ENCODE measurements around the gene SSNA1. TPM values are rescaled to one million over a fixed set of nuclear protein-coding genes. Genes with fewer than 3 reads are reported as not detected.

SSNA1 gene
- total and polyA plus RNA-seq, 2 donors (not counting 1 experiment from before 2014, with no cell fraction given): 37.7 to 56.3 TPM

DNA sequence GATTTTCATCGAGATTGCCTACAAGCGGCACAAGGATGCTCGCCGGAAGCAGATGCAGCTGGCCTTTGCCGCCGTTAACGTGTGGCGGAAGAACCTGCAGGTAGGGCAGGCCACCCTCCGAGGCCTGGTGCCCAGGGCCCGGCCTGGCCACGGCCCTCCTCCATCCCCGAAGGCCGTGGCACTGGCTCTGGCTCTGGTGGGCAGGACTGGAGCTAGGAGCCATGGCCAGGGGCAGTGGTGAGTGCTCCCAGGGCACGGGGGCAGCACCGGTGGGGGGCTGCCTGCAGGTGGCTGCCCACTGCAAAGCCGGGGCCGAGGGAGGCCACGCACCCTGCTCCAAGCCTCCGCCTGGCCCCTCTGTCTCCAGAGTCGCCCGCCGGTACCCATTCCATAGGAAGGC is 24.7 kb upstream of the SSNA1 start:
- peaks cover 43% of the 10 kb centered on the region for H3K27me3 ChIP-seq (ENCODE audit: control insufficient read depth, insufficient read depth, low read length)
- H3K9ac ChIP-seq (ENCODE audit: insufficient read depth, low read length): no peak overlapping the region
- no peak overlapping the region for H3K4me2 ChIP-seq (ENCODE audit: extremely low read depth, insufficient read depth, low read length)
- H3K36me3 ChIP-seq (ENCODE audit: control insufficient read depth, insufficient read depth, low read length): no peaks in the 10 kb centered on the region
- TF ChIP-seq, protein P1, sequence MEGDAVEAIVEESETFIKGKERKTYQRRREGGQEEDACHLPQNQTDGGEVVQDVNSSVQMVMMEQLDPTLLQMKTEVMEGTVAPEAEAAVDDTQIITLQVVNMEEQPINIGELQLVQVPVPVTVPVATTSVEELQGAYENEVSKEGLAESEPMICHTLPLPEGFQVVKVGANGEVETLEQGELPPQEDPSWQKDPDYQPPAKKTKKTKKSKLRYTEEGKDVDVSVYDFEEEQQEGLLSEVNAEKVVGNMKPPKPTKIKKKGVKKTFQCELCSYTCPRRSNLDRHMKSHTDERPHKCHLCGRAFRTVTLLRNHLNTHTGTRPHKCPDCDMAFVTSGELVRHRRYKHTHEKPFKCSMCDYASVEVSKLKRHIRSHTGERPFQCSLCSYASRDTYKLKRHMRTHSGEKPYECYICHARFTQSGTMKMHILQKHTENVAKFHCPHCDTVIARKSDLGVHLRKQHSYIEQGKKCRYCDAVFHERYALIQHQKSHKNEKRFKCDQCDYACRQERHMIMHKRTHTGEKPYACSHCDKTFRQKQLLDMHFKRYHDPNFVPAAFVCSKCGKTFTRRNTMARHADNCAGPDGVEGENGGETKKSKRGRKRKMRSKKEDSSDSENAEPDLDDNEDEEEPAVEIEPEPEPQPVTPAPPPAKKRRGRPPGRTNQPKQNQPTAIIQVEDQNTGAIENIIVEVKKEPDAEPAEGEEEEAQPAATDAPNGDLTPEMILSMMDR (conservative IDR thresholded peaks at IDR 0.05 in 1 of 2, IDR thresholded peaks at IDR 0.05 in 1 of 2; ENCODE audit: low read depth in 1 of 2, low read length in 2 of 2): no peak
- no peak for TF ChIP-seq EZH2 (IDR thresholded peaks at IDR 0.05; ENCODE audit: low read length, missing control alignments)
- DNase-seq (ENCODE audit: low read depth in 2 of 2): no peak
- no peaks in the 10 kb centered on the region for H3K9me3 ChIP-seq (ENCODE audit: control insufficient read depth, insufficient read depth, low read depth, low read length)
- H3K4me1 ChIP-seq (ENCODE audit: control insufficient read depth, extremely low read depth, insufficient read depth, low read length): no peaks in the 10 kb centered on the region
- no peak overlapping the region for H2AFZ ChIP-seq (ENCODE audit: low read length)
- H3K79me2 ChIP-seq (ENCODE audit: control insufficient read depth, insufficient read depth, low read length): no peaks in the 10 kb centered on the region
- H3K4me3 ChIP-seq (replicated peaks in 1 of 4; ENCODE audit: control extremely low read depth in 1 of 4, insufficient read depth in 1 of 4, low read depth in 3 of 4, low read length in 4 of 4): no peak overlapping the region
- H4K20me1 ChIP-seq (ENCODE audit: control insufficient read depth, extremely low read depth, insufficient read depth, low read length): no peaks in the 10 kb centered on the region
- H3K27ac ChIP-seq (ENCODE audit: insufficient read depth, low read length): no peak overlapping the region

DNA sequence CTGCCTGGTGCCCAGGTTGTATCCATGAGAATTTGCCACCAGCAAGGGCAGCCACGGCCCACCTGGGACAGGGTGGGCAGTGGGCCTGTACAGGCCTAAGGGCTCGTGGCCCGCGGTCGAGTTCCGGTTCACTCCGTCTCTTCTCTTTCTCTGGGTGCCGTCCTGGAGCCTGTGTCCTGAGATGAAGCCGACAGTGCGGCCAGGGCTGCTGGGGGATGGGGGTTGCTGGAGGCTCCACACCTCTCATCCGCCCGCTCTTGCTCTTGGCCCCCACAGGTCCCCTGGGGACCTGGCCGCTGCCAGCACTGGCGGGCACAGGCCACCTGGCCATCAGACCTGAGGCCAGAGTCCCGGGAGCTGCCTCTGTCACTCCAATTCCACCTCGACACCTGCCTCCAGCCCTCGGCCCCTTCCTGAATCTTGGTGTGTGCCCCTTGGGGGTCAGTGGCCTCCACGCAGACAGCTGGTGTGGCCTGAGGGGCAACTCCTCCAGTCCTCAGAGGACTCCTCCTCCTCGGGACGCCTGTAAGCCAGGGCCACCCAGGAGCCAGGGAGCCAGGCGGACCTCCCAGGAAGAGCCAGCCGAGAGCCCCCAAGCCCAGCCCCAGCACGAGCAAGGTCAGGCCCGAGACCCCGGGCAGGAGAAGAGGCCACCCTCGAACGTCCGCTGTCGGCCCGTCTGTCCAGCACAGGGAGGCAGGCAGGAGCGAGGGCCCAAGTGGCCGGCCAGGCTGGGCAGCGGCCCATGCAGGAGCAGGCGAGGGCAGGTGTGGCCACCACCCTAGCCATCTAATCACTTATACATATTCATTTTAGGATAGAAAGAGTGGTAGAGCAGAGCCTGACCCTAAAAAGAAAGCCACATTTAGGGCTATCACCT is 23.9 kb upstream of the SSNA1 start:
- Histone ChIP-seq H3K27ac (ENCODE audit: insufficient read depth, low read length) (no peak overlapping the region), H3K27me3 (ENCODE audit: control insufficient read depth, insufficient read depth, low read length) (peaks cover 44% of the 10 kb centered on the region), H3K79me2 (ENCODE audit: control insufficient read depth, insufficient read depth, low read length) (no peaks in the 10 kb centered on the region), H3K9ac (ENCODE audit: insufficient read depth, low read length) (no peak overlapping the region), H2AFZ (ENCODE audit: low read length) (no peak overlapping the region), H3K4me2 (ENCODE audit: extremely low read depth, insufficient read depth, low read length) (no peak overlapping the region), H3K36me3 (ENCODE audit: control insufficient read depth, insufficient read depth, low read length) (no peaks in the 10 kb centered on the region), H3K4me3 (replicated peaks in 1 of 4; ENCODE audit: control extremely low read depth in 1 of 4, insufficient read depth in 1 of 4, low read depth in 3 of 4, low read length in 4 of 4) (no peak overlapping the region), H3K9me3 (ENCODE audit: control insufficient read depth, insufficient read depth, low read depth, low read length) (no peaks in the 10 kb centered on the region), H3K4me1 (ENCODE audit: control insufficient read depth, extremely low read depth, insufficient read depth, low read length) (no peaks in the 10 kb centered on the region), H4K20me1 (ENCODE audit: control insufficient read depth, extremely low read depth, insufficient read depth, low read length) (no peaks in the 10 kb centered on the region)
- no peak for DNase-seq (ENCODE audit: low read depth in 2 of 2)
- TF ChIP-seq, protein P1 (conservative IDR thresholded peaks at IDR 0.05 in 1 of 2, IDR thresholded peaks at IDR 0.05 in 1 of 2; ENCODE audit: low read depth in 1 of 2, low read length in 2 of 2): no peak
- no peak for TF ChIP-seq EZH2 (IDR thresholded peaks at IDR 0.05; ENCODE audit: low read length, missing control alignments)

DNA sequence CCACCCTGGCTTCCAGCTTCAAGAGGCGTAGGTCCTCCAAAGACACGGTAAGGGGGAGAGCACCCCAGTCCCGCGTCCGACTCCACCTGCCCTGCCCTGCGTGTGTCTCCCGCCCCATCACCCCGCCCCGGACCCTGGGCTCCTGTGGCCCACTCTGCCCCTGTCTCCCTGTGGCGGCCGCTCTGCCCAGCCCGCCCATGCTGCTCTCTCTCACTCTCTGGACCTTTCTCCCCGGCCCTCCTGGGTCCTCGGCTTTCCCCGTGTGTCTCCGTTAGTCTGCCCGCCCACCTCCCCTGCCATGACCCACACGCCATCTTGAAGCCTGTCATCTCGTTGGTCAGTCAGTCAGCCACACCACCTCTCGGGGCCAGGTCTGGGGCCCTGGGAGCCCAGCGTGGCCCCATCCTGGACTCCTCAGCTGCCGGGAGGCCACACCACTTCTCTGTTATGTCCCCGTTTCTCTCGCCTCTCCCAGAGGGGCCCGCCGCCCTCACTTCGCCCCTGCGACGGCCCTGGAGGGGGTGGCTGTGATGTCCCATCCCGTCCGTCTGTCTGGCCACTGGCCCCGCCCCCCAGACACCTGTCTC is 23.1 kb upstream of the SSNA1 start:
- Histone ChIP-seq H3K27ac (ENCODE audit: insufficient read depth, low read length) (no peak overlapping the region), H3K9ac (ENCODE audit: insufficient read depth, low read length) (no peak overlapping the region), H3K27me3 (ENCODE audit: control insufficient read depth, insufficient read depth, low read length) (peaks cover 52% of the 10 kb centered on the region), H3K4me1 (ENCODE audit: control insufficient read depth, extremely low read depth, insufficient read depth, low read length) (no peaks in the 10 kb centered on the region), H2AFZ (ENCODE audit: low read length) (no peak overlapping the region), H3K9me3 (ENCODE audit: control insufficient read depth, insufficient read depth, low read depth, low read length) (no peaks in the 10 kb centered on the region), H3K4me3 (replicated peaks in 1 of 4; ENCODE audit: control extremely low read depth in 1 of 4, insufficient read depth in 1 of 4, low read depth in 3 of 4, low read length in 4 of 4) (no peak overlapping the region), H3K79me2 (ENCODE audit: control insufficient read depth, insufficient read depth, low read length) (no peaks in the 10 kb centered on the region), H3K36me3 (ENCODE audit: control insufficient read depth, insufficient read depth, low read length) (no peaks in the 10 kb centered on the region), H3K4me2 (ENCODE audit: extremely low read depth, insufficient read depth, low read length) (no peak overlapping the region), H4K20me1 (ENCODE audit: control insufficient read depth, extremely low read depth, insufficient read depth, low read length) (no peaks in the 10 kb centered on the region)
- TF ChIP-seq EZH2 (IDR thresholded peaks at IDR 0.05; ENCODE audit: low read length, missing control alignments): no peak
- TF ChIP-seq, protein P1 (conservative IDR thresholded peaks at IDR 0.05 in 1 of 2, IDR thresholded peaks at IDR 0.05 in 1 of 2; ENCODE audit: low read depth in 1 of 2, low read length in 2 of 2): no peak
- DNase-seq (ENCODE audit: low read depth in 2 of 2): no peak

All from fibroblast of lung (primary cell).